ENCODE results near the gene TSEN15.

The TSEN15 gene

GRCh38 chr1:184101571-184101970 lies 50.0 kb downstream of the TSEN15 start:
- no peak for DNase-seq (ENCODE audit: low spot score)

- DNase-seq (ENCODE audit: low spot score): no peak
Observed at GRCh38 chr1:184110272-184111204, 59.0 kb downstream of the TSEN15 start.

- DNase-seq (ENCODE audit: low spot score): no peak
Observed at GRCh38 chr1:184112176-184112948, 60.8 kb downstream of the TSEN15 start.

GRCh38 chr1:184113251-184113650 lies 61.7 kb downstream of the TSEN15 start:
- DNase-seq (ENCODE audit: low spot score): no peak

- no peak for DNase-seq (ENCODE audit: low spot score)
Observed at GRCh38 chr1:184114818-184115398, 63.4 kb downstream of the TSEN15 start.

GRCh38 chr1:184116287-184116686 lies 64.8 kb downstream of the TSEN15 start:
- no peak for DNase-seq (ENCODE audit: low spot score)

GRCh38 chr1:184118046-184118445 lies 66.5 kb downstream of the TSEN15 start:
- DNase-seq (ENCODE audit: low spot score): no peak

All from LoVo (cell line).